Fibroblast of lung (primary cell): ENCODE data around the gene IL17C.

ENCODE experiments used
- CTCF ChIP-seq, 2 donors: IDR thresholded peaks in 1 of 2; conservative IDR thresholded peaks in 1 of 2; 1 replicate in 1 of 2; 2 replicates in 1 of 2; pipeline ENCODE4 v1.5.1; 2011 to 2012; ENCODE audit warnings: low read length in 2 of 2, control low read depth in 1 of 2, inconsistent platforms in 1 of 2, low read depth in 1 of 2, mild to moderate bottlenecking in 1 of 2
- EZH2 ChIP-seq: IDR thresholded peaks from 2 replicates; pipeline ENCODE4 v1.5.1; 2012; ENCODE audit warnings: low read length, control low read depth, mild to moderate bottlenecking; ENCODE audit errors: missing control alignments

- no peak for TF ChIP-seq EZH2
- no peak for TF ChIP-seq CTCF (conservative IDR thresholded peaks at IDR 0.05 in 1 of 2, IDR thresholded peaks at IDR 0.05 in 1 of 2; ENCODE audit: low read depth in 1 of 2, low read length in 2 of 2)
These were observed 41.9 kb upstream of the IL17C start for GRCh38 chr16:88596483-88596882.
